ENCODE data around the gene LPAR5.

DNA sequence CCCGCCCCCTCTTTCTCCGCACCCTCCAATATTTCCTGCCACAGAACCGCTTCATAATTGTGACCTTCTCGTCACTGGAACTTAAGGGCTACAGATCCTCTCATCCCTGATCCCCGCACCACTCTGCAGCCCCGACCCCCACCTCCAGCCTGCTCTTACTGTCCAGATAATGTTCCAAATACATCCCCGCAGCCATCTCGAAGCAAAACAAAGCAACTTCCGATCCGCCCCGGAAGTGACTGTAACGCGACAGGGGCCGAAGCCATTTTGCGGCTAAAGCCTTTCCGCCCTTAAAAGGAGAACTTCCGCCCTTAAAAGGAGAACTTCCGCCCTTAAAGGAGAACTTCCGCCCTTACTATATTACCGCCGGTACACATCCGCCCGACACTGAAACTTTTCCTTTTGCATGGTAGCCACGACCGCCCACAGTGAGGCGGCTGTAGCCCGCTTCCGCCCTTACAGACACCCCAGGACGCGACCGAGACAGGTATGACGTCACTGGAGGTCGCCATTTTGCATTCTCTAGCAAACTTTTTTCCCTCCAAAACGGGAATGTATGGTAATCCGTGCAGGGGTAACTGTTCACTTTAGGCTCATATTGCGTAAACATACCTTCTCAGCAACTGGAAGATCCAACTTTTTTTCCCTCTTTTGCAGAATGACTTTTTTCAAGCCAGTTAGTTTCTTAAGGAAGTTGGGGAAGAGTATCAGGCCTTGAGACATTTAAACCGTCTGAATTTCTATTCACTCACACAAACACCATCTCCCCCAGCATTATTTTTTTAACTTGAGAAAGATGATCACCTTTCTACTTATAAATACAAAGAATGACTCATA is 27.4 kb upstream of the LPAR5 start, which contains the start of gene ING4:
- TF ChIP-seq EZH2 (IDR thresholded peaks at IDR 0.05; ENCODE audit: insufficient read depth, low read length) = no peak
- TF ChIP-seq, protein P1, sequence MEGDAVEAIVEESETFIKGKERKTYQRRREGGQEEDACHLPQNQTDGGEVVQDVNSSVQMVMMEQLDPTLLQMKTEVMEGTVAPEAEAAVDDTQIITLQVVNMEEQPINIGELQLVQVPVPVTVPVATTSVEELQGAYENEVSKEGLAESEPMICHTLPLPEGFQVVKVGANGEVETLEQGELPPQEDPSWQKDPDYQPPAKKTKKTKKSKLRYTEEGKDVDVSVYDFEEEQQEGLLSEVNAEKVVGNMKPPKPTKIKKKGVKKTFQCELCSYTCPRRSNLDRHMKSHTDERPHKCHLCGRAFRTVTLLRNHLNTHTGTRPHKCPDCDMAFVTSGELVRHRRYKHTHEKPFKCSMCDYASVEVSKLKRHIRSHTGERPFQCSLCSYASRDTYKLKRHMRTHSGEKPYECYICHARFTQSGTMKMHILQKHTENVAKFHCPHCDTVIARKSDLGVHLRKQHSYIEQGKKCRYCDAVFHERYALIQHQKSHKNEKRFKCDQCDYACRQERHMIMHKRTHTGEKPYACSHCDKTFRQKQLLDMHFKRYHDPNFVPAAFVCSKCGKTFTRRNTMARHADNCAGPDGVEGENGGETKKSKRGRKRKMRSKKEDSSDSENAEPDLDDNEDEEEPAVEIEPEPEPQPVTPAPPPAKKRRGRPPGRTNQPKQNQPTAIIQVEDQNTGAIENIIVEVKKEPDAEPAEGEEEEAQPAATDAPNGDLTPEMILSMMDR (IDR thresholded peaks at IDR 0.05; ENCODE audit: insufficient read depth, low read depth, low read length) = no peak
